Endothelial cell (in vitro differentiated cells): ENCODE data around the gene INKA1. TPM values are rescaled to one million over a fixed set of nuclear protein-coding genes. Genes with fewer than 3 reads are reported as not detected.

ENCODE experiments used
- DNase-seq: peaks from one replicate; pipeline ENCODE4 v3.0.0; 2021; ENCODE audit warnings: low spot score
- H3K27ac Mint-ChIP-seq: one replicate; pipeline ENCODE4 v1.8.0; 2021; ENCODE audit warnings: mixed read lengths, inconsistent platforms; ENCODE audit not compliant: unreplicated experiment
- H3K27me3 Mint-ChIP-seq: one replicate; pipeline ENCODE4 v1.8.0; 2021; ENCODE audit warnings: mild to moderate bottlenecking, moderate library complexity, mixed read lengths, inconsistent platforms; ENCODE audit not compliant: unreplicated experiment
- H3K36me3 Mint-ChIP-seq: one replicate; pipeline ENCODE4 v1.8.0; 2021; ENCODE audit warnings: mild to moderate bottlenecking, low read depth, mixed read lengths, inconsistent platforms; ENCODE audit not compliant: unreplicated experiment
- H3K4me1 Mint-ChIP-seq: one replicate; pipeline ENCODE4 v1.8.0; 2021; ENCODE audit warnings: mild to moderate bottlenecking, mixed read lengths, inconsistent platforms; ENCODE audit not compliant: unreplicated experiment
- H3K4me3 Mint-ChIP-seq: one replicate; pipeline ENCODE4 v1.8.0; 2021; ENCODE audit warnings: mild to moderate bottlenecking, mixed read lengths, inconsistent platforms; ENCODE audit not compliant: unreplicated experiment
- H3K9me3 Mint-ChIP-seq: one replicate; pipeline ENCODE4 v1.8.0; 2021; ENCODE audit warnings: mixed read lengths, inconsistent platforms; ENCODE audit not compliant: unreplicated experiment
- total RNA-seq: library from RNA; stranded (reverse); fragmentation: NEBNext Ultra II Directional; extraction: Animal tissue kit (Norgen Biotek cat#: 25700); gene quantifications from one replicate; pipeline ENCODE4 v1.2.1, GENCODE V29; 2021; ENCODE audit not compliant: unreplicated experiment
- TF ChIP-seq, protein P1 (sequence below): fragments of 200-600 bp; sonication (generic); IDR thresholded peaks from one replicate; pipeline ENCODE4 v1.5.0; 2021; ENCODE audit warnings: antibody characterized with exemption; ENCODE audit not compliant: unreplicated experiment

The INKA1 gene
- total RNA-seq, 1 donor from 2014 or later, result 57.6 TPM

DNA sequence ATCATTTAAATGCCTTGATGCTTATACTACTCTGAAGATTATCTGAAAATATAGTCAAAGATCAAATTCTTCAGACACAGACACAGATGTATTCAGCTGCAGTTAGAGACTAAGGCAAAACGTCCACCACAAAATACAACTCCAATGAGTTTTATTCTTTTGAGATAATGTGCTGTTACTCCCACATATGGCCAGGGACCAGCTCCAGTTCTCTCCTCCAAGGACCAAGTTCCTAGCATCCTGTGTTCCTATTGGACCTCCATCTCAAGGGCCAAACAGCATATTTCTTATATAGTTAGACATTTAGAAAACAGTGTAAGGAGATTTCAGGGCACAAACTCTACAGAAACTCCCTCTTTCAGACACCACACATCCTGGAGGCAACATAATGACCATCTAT is 43.8 kb upstream of the INKA1 start:
- Mint-ChIP-seq H3K27ac (no peak overlapping the region), H3K36me3 (no peaks in the 10 kb centered on the region), H3K27me3 (no peaks in the 10 kb centered on the region), H3K9me3 (no peaks in the 10 kb centered on the region), H3K4me3 (no peak overlapping the region), H3K4me1 (peaks cover 9% of the 10 kb centered on the region)
- DNase-seq, result no peak
- TF ChIP-seq, protein P1, sequence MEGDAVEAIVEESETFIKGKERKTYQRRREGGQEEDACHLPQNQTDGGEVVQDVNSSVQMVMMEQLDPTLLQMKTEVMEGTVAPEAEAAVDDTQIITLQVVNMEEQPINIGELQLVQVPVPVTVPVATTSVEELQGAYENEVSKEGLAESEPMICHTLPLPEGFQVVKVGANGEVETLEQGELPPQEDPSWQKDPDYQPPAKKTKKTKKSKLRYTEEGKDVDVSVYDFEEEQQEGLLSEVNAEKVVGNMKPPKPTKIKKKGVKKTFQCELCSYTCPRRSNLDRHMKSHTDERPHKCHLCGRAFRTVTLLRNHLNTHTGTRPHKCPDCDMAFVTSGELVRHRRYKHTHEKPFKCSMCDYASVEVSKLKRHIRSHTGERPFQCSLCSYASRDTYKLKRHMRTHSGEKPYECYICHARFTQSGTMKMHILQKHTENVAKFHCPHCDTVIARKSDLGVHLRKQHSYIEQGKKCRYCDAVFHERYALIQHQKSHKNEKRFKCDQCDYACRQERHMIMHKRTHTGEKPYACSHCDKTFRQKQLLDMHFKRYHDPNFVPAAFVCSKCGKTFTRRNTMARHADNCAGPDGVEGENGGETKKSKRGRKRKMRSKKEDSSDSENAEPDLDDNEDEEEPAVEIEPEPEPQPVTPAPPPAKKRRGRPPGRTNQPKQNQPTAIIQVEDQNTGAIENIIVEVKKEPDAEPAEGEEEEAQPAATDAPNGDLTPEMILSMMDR, result no peak

DNA sequence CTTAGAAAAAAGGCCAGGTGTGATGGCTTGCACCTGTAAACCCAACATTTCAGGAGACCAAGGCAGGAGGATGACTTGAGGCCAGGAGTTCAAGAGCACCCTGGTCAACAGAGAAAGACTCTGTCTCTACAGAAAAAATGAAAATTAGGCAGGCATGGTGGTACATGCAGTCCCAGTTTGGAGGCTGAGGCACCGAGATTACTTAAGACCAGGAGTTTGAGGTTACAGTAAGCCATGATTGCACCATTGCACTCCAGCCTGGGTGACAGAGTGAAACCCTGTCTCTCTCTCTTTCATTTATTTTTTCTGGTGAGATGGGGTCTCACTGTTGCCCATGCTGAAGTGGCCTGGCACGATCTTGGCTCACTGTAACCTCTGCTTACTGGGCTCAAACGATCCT is 41.4 kb upstream of the INKA1 start:
- no peak for DNase-seq
- Mint-ChIP-seq H3K27me3 (no peaks in the 10 kb centered on the region), H3K4me1 (no peaks in the 10 kb centered on the region), H3K36me3 (peaks cover 4% of the 10 kb centered on the region), H3K4me3 (no peak overlapping the region), H3K27ac (no peak overlapping the region), H3K9me3 (no peaks in the 10 kb centered on the region)
- TF ChIP-seq, protein P1, result no peak

DNA sequence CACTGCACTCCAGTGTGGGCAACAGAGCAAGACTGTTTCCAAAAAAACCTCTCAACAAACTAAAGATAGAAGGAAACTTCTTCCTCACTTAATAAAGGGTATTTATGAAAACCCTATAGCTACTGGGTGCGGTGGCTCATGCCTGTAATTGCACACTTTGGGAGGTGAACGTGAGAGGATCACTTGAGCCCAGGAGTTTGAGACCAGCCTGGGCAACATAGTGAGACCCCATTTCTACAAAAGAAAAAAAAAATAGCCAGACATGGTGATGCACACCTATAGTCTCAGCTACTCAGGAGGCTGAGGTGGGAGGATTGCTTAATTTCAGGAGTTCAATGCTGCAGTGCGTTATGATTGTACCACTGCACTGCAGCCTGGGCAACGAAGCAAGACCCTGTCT is 39.1 kb upstream of the INKA1 start:
- H3K4me3 Mint-ChIP-seq, result no peak overlapping the region
- H3K4me1 Mint-ChIP-seq, result no peaks in the 10 kb centered on the region
- no peak for DNase-seq
- no peaks in the 10 kb centered on the region for H3K27me3 Mint-ChIP-seq
- H3K9me3 Mint-ChIP-seq, result no peaks in the 10 kb centered on the region
- H3K36me3 Mint-ChIP-seq, result peaks cover 4% of the 10 kb centered on the region
- TF ChIP-seq, protein P1, result no peak
- no peak overlapping the region for H3K27ac Mint-ChIP-seq

DNA sequence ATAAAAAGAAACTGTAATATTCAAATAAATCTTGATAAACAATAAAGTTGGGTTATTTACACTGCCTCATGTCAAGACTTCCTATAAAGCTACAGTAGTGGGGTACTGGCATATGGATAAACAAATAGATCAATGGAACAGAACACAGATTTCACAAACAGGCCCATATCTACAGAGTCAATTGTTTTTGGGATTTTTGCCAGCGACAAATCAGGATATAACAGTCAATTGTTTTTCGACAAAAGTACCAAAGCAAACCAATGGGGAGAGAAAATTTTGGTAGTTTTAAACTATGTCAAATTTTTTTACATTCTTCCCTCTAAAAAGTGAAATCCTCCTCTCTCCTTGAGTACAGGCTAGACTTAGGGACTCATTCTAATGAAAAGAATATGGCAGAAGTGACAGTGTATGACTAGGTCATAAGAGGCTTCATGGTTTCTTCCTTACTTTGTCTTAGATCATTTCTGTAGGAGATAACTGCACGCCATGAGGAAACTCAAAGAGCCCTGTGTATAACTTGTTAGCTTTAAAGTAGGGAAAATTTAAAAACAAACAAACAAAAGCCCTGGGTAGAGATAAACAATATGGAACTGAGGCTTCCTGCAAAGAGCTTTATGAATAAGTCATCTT is 33.7 kb upstream of the INKA1 start:
- no peaks in the 10 kb centered on the region for H3K9me3 Mint-ChIP-seq
- no peak overlapping the region for H3K4me3 Mint-ChIP-seq
- H3K4me1 Mint-ChIP-seq, result peaks cover 5% of the 10 kb centered on the region
- TF ChIP-seq, protein P1, result no peak
- no peak overlapping the region for H3K27ac Mint-ChIP-seq
- DNase-seq, result no peak
- H3K27me3 Mint-ChIP-seq, result no peaks in the 10 kb centered on the region
- peaks cover 4% of the 10 kb centered on the region for H3K36me3 Mint-ChIP-seq

DNA sequence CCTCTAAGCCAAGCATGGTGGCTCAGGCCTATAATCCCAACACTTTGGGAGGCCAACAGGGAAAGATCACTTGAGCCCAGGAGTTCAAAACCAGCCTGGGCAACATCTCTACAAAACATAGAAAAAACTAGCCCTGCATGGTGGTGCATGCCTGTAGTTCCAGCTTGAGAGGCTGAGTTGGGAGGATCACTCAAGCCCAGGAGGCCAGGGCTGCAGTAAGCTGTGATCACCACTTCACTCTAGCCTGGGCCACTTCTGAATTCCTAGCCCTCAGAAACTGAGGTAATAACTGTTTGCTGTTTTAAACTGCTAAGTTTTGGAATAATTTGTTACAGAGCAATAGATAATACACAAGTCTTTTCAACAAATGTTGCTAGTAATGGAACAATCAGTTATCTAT is 33.1 kb upstream of the INKA1 start:
- DNase-seq, result no peak
- Mint-ChIP-seq H3K36me3 (peaks cover 2% of the 10 kb centered on the region), H3K9me3 (no peaks in the 10 kb centered on the region), H3K27me3 (no peaks in the 10 kb centered on the region), H3K27ac (no peak overlapping the region), H3K4me1 (peaks cover 5% of the 10 kb centered on the region), H3K4me3 (no peak overlapping the region)
- TF ChIP-seq, protein P1, result no peak
